ENCODE measurements around the gene OTOG. TPM values are rescaled to one million over a fixed set of nuclear protein-coding genes. Genes with fewer than 3 reads are reported as not detected.

Gene OTOG
- total and polyA plus RNA-seq, 2 donors (not counting 1 experiment from before 2014, with no cell fraction given) = not detected

DNA sequence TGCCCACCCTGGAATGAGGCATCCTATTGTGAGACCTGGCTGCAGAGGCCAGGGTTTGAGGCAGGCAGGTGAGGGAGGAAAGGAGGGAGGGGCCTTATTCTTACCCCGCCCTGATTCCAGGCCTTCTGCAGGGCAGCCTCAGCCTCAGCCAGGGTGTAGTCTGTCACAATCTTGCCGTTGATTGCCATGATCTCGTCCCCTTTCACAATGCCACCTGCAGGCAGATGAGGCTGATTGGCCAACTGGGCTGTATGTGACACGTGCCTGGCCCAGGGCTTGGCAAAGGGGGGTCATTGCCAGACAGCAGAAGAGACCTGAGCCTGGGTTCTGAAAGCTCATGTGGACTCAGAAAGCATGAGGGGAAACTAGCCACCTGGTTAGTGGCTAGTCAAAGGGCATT is 49.0 kb upstream of the OTOG start:
- H3K79me2 ChIP-seq (ENCODE audit: control insufficient read depth, insufficient read depth, low read length) = no peaks in the 10 kb centered on the region
- no peaks in the 10 kb centered on the region for H3K4me1 Mint-ChIP-seq
- ChIA-PET POLR2A (no interaction called here), CTCF (interaction anchor here (0.8 to 1.0 kb wide), 2 partner anchors 114 to 269 kb away, joined by 4 to 5 read pairs; no protein-coding TSS in a partner anchor)
- no peak overlapping the region for H2AFZ ChIP-seq (ENCODE audit: insufficient read depth, low read depth, low read length, poor library complexity, severe bottlenecking)
- WGBS (ENCODE audit: insufficient coverage) = 70% methylated on average over 4 of the region's 4 CpGs
- H4K20me1 ChIP-seq (ENCODE audit: control insufficient read depth, insufficient read depth, low read length, poor library complexity, severe bottlenecking) = no peaks in the 10 kb centered on the region
- H3K9ac ChIP-seq (ENCODE audit: low read length) = no peak overlapping the region
- DNase-seq (no peak), ATAC-seq (ENCODE audit: low read depth) (no peak)
- H3K4me3 Mint-ChIP-seq = no peak overlapping the region
- no peaks in the 10 kb centered on the region for H3K9me3 Mint-ChIP-seq (ENCODE audit: insufficient read depth)
- H3K4me1 ChIP-seq (ENCODE audit: control insufficient read depth in 2 of 2, insufficient read depth in 2 of 2, low read length in 2 of 2) = no peaks in the 10 kb centered on the region
- no peak overlapping the region for H3K4me3 ChIP-seq (ENCODE audit: control extremely low read depth in 1 of 5, extremely low read depth in 1 of 5, insufficient read depth in 1 of 5, low read depth in 2 of 5, low read length in 4 of 5)
- no peak overlapping the region for H3K4me2 ChIP-seq (replicated peaks; ENCODE audit: low read depth, low read length, poor library complexity, severe bottlenecking)
- no peak overlapping the region for H3K27ac ChIP-seq (ENCODE audit: low read length in 2 of 2)
- no peaks in the 10 kb centered on the region for H3K9me3 ChIP-seq (ENCODE audit: control extremely low read depth in 1 of 3, control insufficient read depth in 2 of 3, insufficient read depth in 1 of 3, low read length in 2 of 3)
- no peak overlapping the region for H3K27ac Mint-ChIP-seq
- H3K27me3 Mint-ChIP-seq = peaks cover 5% of the 10 kb centered on the region
- TF ChIP-seq, protein P1, sequence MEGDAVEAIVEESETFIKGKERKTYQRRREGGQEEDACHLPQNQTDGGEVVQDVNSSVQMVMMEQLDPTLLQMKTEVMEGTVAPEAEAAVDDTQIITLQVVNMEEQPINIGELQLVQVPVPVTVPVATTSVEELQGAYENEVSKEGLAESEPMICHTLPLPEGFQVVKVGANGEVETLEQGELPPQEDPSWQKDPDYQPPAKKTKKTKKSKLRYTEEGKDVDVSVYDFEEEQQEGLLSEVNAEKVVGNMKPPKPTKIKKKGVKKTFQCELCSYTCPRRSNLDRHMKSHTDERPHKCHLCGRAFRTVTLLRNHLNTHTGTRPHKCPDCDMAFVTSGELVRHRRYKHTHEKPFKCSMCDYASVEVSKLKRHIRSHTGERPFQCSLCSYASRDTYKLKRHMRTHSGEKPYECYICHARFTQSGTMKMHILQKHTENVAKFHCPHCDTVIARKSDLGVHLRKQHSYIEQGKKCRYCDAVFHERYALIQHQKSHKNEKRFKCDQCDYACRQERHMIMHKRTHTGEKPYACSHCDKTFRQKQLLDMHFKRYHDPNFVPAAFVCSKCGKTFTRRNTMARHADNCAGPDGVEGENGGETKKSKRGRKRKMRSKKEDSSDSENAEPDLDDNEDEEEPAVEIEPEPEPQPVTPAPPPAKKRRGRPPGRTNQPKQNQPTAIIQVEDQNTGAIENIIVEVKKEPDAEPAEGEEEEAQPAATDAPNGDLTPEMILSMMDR (IDR thresholded peaks at IDR 0.05) = no peak
- TF ChIP-seq EZH2 (IDR thresholded peaks at IDR 0.05; ENCODE audit: borderline replicate concordance, insufficient read depth, low read depth, low read length, poor library complexity, severe bottlenecking) = no peak
- intact Hi-C loops (cut with micrococcal nuclease) = no loop called here
- no peaks in the 10 kb centered on the region for H3K27me3 ChIP-seq (replicated peaks in 1 of 4; ENCODE audit: control extremely low read depth in 1 of 4, control insufficient read depth in 3 of 4, insufficient read depth in 4 of 4, low read length in 3 of 4)
- no peaks in the 10 kb centered on the region for H3K36me3 ChIP-seq (replicated peaks in 1 of 2; ENCODE audit: control extremely low read depth in 1 of 2, control insufficient read depth in 1 of 2, extremely low read depth in 1 of 2, insufficient read depth in 2 of 2, low read length in 1 of 2)

DNA sequence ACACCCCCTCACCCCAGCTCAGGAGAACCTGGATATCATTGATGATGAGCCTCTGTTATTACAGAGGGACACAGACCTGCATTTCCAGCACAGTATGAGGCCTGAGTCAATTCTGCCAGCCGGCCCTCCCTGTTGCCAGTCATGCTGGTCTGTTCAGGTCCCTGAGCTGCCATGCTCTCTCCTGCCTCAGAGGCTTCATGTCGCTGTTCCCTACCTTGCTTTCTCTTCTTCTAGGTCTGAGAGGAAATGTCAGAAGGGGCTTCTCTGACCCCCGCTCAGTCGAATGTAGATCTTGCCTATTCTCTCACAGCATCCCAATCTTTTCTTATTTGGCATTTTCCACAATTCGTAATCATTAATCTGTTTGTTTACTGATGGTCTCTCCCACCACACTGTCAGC is 48.6 kb upstream of the OTOG start:
- H2AFZ ChIP-seq (ENCODE audit: insufficient read depth, low read depth, low read length, poor library complexity, severe bottlenecking) = no peak overlapping the region
- H3K36me3 ChIP-seq (replicated peaks in 1 of 2; ENCODE audit: control extremely low read depth in 1 of 2, control insufficient read depth in 1 of 2, extremely low read depth in 1 of 2, insufficient read depth in 2 of 2, low read length in 1 of 2) = no peaks in the 10 kb centered on the region
- H3K27ac ChIP-seq (ENCODE audit: low read length in 2 of 2) = no peak overlapping the region
- no peaks in the 10 kb centered on the region for H3K4me1 Mint-ChIP-seq
- H3K9me3 Mint-ChIP-seq (ENCODE audit: insufficient read depth) = no peaks in the 10 kb centered on the region
- no peak overlapping the region for H3K27ac Mint-ChIP-seq
- intact Hi-C loops (cut with micrococcal nuclease) = no loop called here
- H4K20me1 ChIP-seq (ENCODE audit: control insufficient read depth, insufficient read depth, low read length, poor library complexity, severe bottlenecking) = no peaks in the 10 kb centered on the region
- POLR2A ChIA-PET = no interaction called here
- CTCF ChIA-PET = interaction anchor here (0.8 to 1.0 kb wide), 2 partner anchors 114 to 269 kb away, joined by 4 to 5 read pairs; no protein-coding TSS in a partner anchor
- no peaks in the 10 kb centered on the region for H3K79me2 ChIP-seq (ENCODE audit: control insufficient read depth, insufficient read depth, low read length)
- H3K27me3 Mint-ChIP-seq = peaks cover 3% of the 10 kb centered on the region
- no peak overlapping the region for H3K9ac ChIP-seq (ENCODE audit: low read length)
- ATAC-seq (ENCODE audit: low read depth) (no peak), DNase-seq (no peak)
- no peak overlapping the region for H3K4me3 Mint-ChIP-seq
- no peak overlapping the region for H3K4me3 ChIP-seq (ENCODE audit: control extremely low read depth in 1 of 5, extremely low read depth in 1 of 5, insufficient read depth in 1 of 5, low read depth in 2 of 5, low read length in 4 of 5)
- no peaks in the 10 kb centered on the region for H3K4me1 ChIP-seq (ENCODE audit: control insufficient read depth in 2 of 2, insufficient read depth in 2 of 2, low read length in 2 of 2)
- no peaks in the 10 kb centered on the region for H3K27me3 ChIP-seq (replicated peaks in 1 of 4; ENCODE audit: control extremely low read depth in 1 of 4, control insufficient read depth in 3 of 4, insufficient read depth in 4 of 4, low read length in 3 of 4)
- no peak overlapping the region for H3K4me2 ChIP-seq (replicated peaks; ENCODE audit: low read depth, low read length, poor library complexity, severe bottlenecking)
- no peak for TF ChIP-seq EZH2 (IDR thresholded peaks at IDR 0.05; ENCODE audit: borderline replicate concordance, insufficient read depth, low read depth, low read length, poor library complexity, severe bottlenecking)
- TF ChIP-seq, protein P1 (IDR thresholded peaks at IDR 0.05) = no peak
- H3K9me3 ChIP-seq (ENCODE audit: control extremely low read depth in 1 of 3, control insufficient read depth in 2 of 3, insufficient read depth in 1 of 3, low read length in 2 of 3) = no peaks in the 10 kb centered on the region
- 90% methylated on average over 4 of the region's 5 CpGs for WGBS (ENCODE audit: insufficient coverage)
